ENCODE results near the gene EDIL3. TPM values are rescaled to one million over a fixed set of nuclear protein-coding genes. Genes with fewer than 3 reads are reported as not detected.
"Not testable (repeated sequence)": the region's sequence is repeated elsewhere in the genome, so short reads cannot be mapped to it uniquely, and the experiment has no call there.

EDIL3 gene
- total and polyA plus RNA-seq, 4 donors = 70.2 to 246 (median 79.5) TPM

DNA sequence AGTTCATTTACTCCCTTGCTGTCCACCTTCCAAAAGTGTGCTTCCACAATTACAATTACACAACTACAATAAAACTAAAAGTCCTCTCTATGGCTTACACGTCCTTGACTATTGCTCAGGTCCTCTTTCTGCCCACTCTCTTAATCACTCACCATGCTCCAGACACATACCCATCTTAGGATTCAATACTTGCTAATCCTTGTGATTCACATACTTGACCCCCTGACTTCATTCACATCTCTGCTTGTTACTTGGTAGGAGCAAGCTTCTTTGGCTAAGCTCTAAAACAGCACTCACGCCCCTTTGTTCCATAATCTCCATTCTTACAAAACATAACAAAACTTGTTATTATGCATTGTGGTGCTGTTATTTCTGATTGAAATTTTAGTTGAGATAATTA, 215.8 kb downstream of the EDIL3 start:
- H3K36me3 ChIP-seq (ENCODE audit: control insufficient read depth, insufficient read depth, low read length) = no peaks in the 10 kb centered on the region
- H3K27ac ChIP-seq (ENCODE audit: low read depth, low read length) = no peak overlapping the region
- WGBS (ENCODE audit: insufficient coverage) = 80% methylated on average over 1 of the region's 2 CpGs
- no peaks in the 10 kb centered on the region for H3K4me1 ChIP-seq (ENCODE audit: control insufficient read depth, insufficient read depth, low read length)
- no peaks in the 10 kb centered on the region for H3K27me3 ChIP-seq (ENCODE audit: control insufficient read depth, insufficient read depth, low read length)
- no peaks in the 10 kb centered on the region for H3K9me3 ChIP-seq (ENCODE audit: control insufficient read depth, insufficient read depth, low read length)
- no peak for DNase-seq (ENCODE audit: low read depth in 4 of 6, low spot score in 6 of 6)
- H3K4me3 ChIP-seq (ENCODE audit: low read depth, low read length) = no peak overlapping the region

GRCh38 chr5:84163671-84164070, 221.0 kb downstream of the EDIL3 start:
- H3K27ac ChIP-seq (ENCODE audit: low read depth, low read length) = no peak overlapping the region
- DNase-seq (ENCODE audit: low read depth in 4 of 6, low spot score in 6 of 6) = no peak
- H3K27me3 ChIP-seq (ENCODE audit: control insufficient read depth, insufficient read depth, low read length) = no peaks in the 10 kb centered on the region
- H3K36me3 ChIP-seq (ENCODE audit: control insufficient read depth, insufficient read depth, low read length) = no peaks in the 10 kb centered on the region
- H3K4me3 ChIP-seq (ENCODE audit: low read depth, low read length) = no peak overlapping the region
- no peaks in the 10 kb centered on the region for H3K4me1 ChIP-seq (ENCODE audit: control insufficient read depth, insufficient read depth, low read length)
- H3K9me3 ChIP-seq (ENCODE audit: control insufficient read depth, insufficient read depth, low read length) = no peaks in the 10 kb centered on the region
- no CpG with 5 or more reads among the region's 1 CpG for WGBS (ENCODE audit: insufficient coverage)

DNA sequence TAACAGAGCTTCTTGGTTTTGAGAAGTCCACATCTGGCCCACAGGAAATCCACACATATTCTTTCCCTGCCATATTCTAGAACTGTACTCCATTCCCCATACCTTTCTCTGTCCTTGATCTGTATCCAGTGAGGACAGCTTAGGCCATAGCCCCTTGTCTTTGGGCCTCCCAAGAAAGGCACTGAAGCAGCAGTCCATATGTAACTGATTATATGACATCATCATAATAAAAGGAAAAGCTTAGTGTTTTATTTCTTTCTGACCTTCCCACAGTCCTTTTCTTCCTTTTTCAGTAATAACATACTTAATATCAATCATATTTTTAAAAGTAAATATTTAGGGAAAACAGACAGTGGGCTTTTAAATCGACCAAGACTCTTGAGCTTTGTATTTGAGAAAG, 222.0 kb downstream of the EDIL3 start:
- no peak overlapping the region for H3K4me3 ChIP-seq (ENCODE audit: low read depth, low read length)
- H3K36me3 ChIP-seq (ENCODE audit: control insufficient read depth, insufficient read depth, low read length) = no peaks in the 10 kb centered on the region
- H3K27ac ChIP-seq (ENCODE audit: low read depth, low read length) = no peak overlapping the region
- no peak for DNase-seq (ENCODE audit: low read depth in 4 of 6, low spot score in 6 of 6)
- WGBS (ENCODE audit: insufficient coverage) = no CpG with 5 or more reads among the region's 1 CpG
- no peaks in the 10 kb centered on the region for H3K4me1 ChIP-seq (ENCODE audit: control insufficient read depth, insufficient read depth, low read length)
- no peaks in the 10 kb centered on the region for H3K9me3 ChIP-seq (ENCODE audit: control insufficient read depth, insufficient read depth, low read length)
- no peaks in the 10 kb centered on the region for H3K27me3 ChIP-seq (ENCODE audit: control insufficient read depth, insufficient read depth, low read length)

DNA sequence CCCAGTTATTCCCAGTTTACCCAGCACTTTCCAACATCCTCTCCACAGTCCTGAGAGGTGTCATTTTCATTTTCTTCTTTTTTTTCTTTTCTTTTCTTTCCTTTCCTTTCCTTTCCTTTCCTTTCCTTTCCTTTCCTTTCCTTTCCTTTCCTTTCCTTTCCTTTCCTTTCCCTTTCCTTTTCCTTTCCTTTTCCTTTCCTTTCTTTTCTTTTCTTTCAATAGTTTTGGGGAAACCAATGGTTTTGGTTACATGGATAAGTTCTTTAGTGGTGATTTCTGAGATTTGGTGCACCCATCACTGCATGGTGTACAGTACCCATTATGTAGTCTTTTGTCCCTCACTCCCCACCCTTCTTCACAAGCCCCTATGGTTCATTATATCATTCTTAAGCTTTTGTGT, 224.0 kb downstream of the EDIL3 start:
- not testable (repeated sequence) for H3K27ac ChIP-seq (ENCODE audit: low read depth, low read length); DNase-seq (ENCODE audit: low read depth in 4 of 6, low spot score in 6 of 6); H3K27me3 ChIP-seq (ENCODE audit: control insufficient read depth, insufficient read depth, low read length); H3K4me1 ChIP-seq (ENCODE audit: control insufficient read depth, insufficient read depth, low read length); H3K4me3 ChIP-seq (ENCODE audit: low read depth, low read length); H3K36me3 ChIP-seq (ENCODE audit: control insufficient read depth, insufficient read depth, low read length); H3K9me3 ChIP-seq (ENCODE audit: control insufficient read depth, insufficient read depth, low read length)

GRCh38 chr5:84149094-84149493, 235.6 kb downstream of the EDIL3 start:
- H3K4me1 ChIP-seq (ENCODE audit: control insufficient read depth, insufficient read depth, low read length) = no peaks in the 10 kb centered on the region
- H3K36me3 ChIP-seq (ENCODE audit: control insufficient read depth, insufficient read depth, low read length) = no peaks in the 10 kb centered on the region
- H3K27me3 ChIP-seq (ENCODE audit: control insufficient read depth, insufficient read depth, low read length) = no peaks in the 10 kb centered on the region
- H3K4me3 ChIP-seq (ENCODE audit: low read depth, low read length) = no peak overlapping the region
- H3K9me3 ChIP-seq (ENCODE audit: control insufficient read depth, insufficient read depth, low read length) = no peaks in the 10 kb centered on the region
- H3K27ac ChIP-seq (ENCODE audit: low read depth, low read length) = no peak overlapping the region
- DNase-seq (ENCODE audit: low read depth in 4 of 6, low spot score in 6 of 6) = no peak
- WGBS (ENCODE audit: insufficient coverage) = no CpG with 5 or more reads among the region's 3 CpGs

DNA sequence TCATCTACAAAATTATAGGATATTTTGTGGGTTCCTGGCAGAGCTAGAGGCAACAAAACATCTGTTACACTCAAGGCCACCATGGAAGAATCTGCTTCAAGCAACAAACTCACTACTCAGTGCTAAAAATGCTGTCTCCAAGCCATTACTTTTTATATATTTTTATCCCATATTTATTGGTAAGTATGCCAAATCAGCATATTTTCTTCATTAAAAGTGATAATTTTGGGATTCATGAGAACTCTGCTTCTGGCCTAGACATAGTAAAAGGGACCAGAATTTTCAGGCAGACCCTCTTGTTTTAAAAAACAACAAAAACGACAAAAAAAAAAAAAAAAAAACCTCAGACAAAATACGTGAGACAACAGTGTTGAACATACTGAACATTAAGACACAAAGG, 236.0 kb downstream of the EDIL3 start:
- Histone ChIP-seq H3K4me1 (ENCODE audit: control insufficient read depth, insufficient read depth, low read length) (no peaks in the 10 kb centered on the region), H3K27me3 (ENCODE audit: control insufficient read depth, insufficient read depth, low read length) (no peaks in the 10 kb centered on the region), H3K36me3 (ENCODE audit: control insufficient read depth, insufficient read depth, low read length) (no peaks in the 10 kb centered on the region), H3K9me3 (ENCODE audit: control insufficient read depth, insufficient read depth, low read length) (no peaks in the 10 kb centered on the region), H3K27ac (ENCODE audit: low read depth, low read length) (no peak overlapping the region), H3K4me3 (ENCODE audit: low read depth, low read length) (no peak overlapping the region)
- no peak for DNase-seq (ENCODE audit: low read depth in 4 of 6, low spot score in 6 of 6)
- WGBS (ENCODE audit: insufficient coverage) = no CpG with 5 or more reads among the region's 2 CpGs

- H3K27me3 ChIP-seq (ENCODE audit: control insufficient read depth, insufficient read depth, low read length) = no peaks in the 10 kb centered on the region
- peak in 1 of 6 donors; percentile 54 for DNase-seq (ENCODE audit: low read depth in 4 of 6, low spot score in 6 of 6)
- no peaks in the 10 kb centered on the region for H3K36me3 ChIP-seq (ENCODE audit: control insufficient read depth, insufficient read depth, low read length)
- H3K27ac ChIP-seq (ENCODE audit: low read depth, low read length) = no peak overlapping the region
- WGBS (ENCODE audit: insufficient coverage) = no CpG with 5 or more reads among the region's 5 CpGs
- H3K4me3 ChIP-seq (ENCODE audit: low read depth, low read length) = no peak overlapping the region
- no peaks in the 10 kb centered on the region for H3K4me1 ChIP-seq (ENCODE audit: control insufficient read depth, insufficient read depth, low read length)
- H3K9me3 ChIP-seq (ENCODE audit: control insufficient read depth, insufficient read depth, low read length) = no peaks in the 10 kb centered on the region
These were observed 247.1 kb downstream of the EDIL3 start for GRCh38 chr5:84137541-84137940.

GRCh38 chr5:84131372-84131771, 253.3 kb downstream of the EDIL3 start:
- no peaks in the 10 kb centered on the region for H3K9me3 ChIP-seq (ENCODE audit: control insufficient read depth, insufficient read depth, low read length)
- H3K4me3 ChIP-seq (ENCODE audit: low read depth, low read length) = no peak overlapping the region
- no peak for DNase-seq (ENCODE audit: low read depth in 4 of 6, low spot score in 6 of 6)
- H3K4me1 ChIP-seq (ENCODE audit: control insufficient read depth, insufficient read depth, low read length) = no peaks in the 10 kb centered on the region
- no peaks in the 10 kb centered on the region for H3K36me3 ChIP-seq (ENCODE audit: control insufficient read depth, insufficient read depth, low read length)
- H3K27ac ChIP-seq (ENCODE audit: low read depth, low read length) = no peak overlapping the region
- H3K27me3 ChIP-seq (ENCODE audit: control insufficient read depth, insufficient read depth, low read length) = no peaks in the 10 kb centered on the region

DNA sequence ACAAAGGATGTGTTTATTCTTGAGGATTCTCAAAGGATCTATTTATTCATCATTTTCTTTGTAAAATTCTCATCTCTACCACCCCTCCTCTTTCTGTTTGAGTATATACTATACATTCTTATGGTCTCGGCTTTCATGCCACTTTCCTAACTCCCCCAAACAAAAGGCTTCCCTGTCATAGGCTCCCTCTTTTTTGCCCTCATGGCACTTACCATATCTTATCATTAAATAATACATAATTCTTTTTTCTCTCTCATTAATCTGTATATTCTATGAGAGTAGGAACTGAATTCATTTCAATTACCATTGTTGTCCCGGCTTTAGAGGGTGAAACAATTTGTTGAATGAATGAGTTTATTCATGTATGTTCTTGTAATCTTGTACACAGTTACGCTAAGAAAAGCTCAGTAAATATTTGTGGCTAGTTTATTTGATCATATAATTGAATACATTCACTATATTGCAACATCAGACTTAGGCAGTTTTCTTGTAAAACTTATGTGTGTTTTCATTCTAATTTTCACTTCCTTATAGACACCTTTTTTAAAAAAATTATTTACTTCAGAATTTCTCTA, 254.6 kb downstream of the EDIL3 start:
- peak in 1 of 6 donors; percentile 10 for DNase-seq (ENCODE audit: low read depth in 4 of 6, low spot score in 6 of 6)
- Histone ChIP-seq H3K4me1 (ENCODE audit: control insufficient read depth, insufficient read depth, low read length) (no peaks in the 10 kb centered on the region), H3K9me3 (ENCODE audit: control insufficient read depth, insufficient read depth, low read length) (no peaks in the 10 kb centered on the region), H3K27me3 (ENCODE audit: control insufficient read depth, insufficient read depth, low read length) (no peaks in the 10 kb centered on the region), H3K27ac (ENCODE audit: low read depth, low read length) (no peak overlapping the region), H3K4me3 (ENCODE audit: low read depth, low read length) (no peak overlapping the region), H3K36me3 (ENCODE audit: control insufficient read depth, insufficient read depth, low read length) (no peaks in the 10 kb centered on the region)
- WGBS (ENCODE audit: insufficient coverage) = no CpG with 5 or more reads among the region's 3 CpGs

GRCh38 chr5:84125216-84125615, 259.5 kb downstream of the EDIL3 start:
- no peak for DNase-seq (ENCODE audit: low read depth in 4 of 6, low spot score in 6 of 6)
- no peaks in the 10 kb centered on the region for H3K27me3 ChIP-seq (ENCODE audit: control insufficient read depth, insufficient read depth, low read length)
- H3K4me1 ChIP-seq (ENCODE audit: control insufficient read depth, insufficient read depth, low read length) = no peaks in the 10 kb centered on the region
- WGBS (ENCODE audit: insufficient coverage) = no CpG with 5 or more reads among the region's 3 CpGs
- no peaks in the 10 kb centered on the region for H3K9me3 ChIP-seq (ENCODE audit: control insufficient read depth, insufficient read depth, low read length)
- H3K27ac ChIP-seq (ENCODE audit: low read depth, low read length) = no peak overlapping the region
- no peaks in the 10 kb centered on the region for H3K36me3 ChIP-seq (ENCODE audit: control insufficient read depth, insufficient read depth, low read length)
- no peak overlapping the region for H3K4me3 ChIP-seq (ENCODE audit: low read depth, low read length)

Data from spinal cord (tissue), 10 donors.